ENCODE results near the gene ILF3. TPM values are rescaled to one million over a fixed set of nuclear protein-coding genes. Genes with fewer than 3 reads are reported as not detected.
A peak's percentile ranks its signal among the peaks of the same experiment; 100 is the strongest.

Gene ILF3
- total RNA-seq, 1 experiment from 2014 or later: 365 TPM

GRCh38 chr19:10679743-10680142, 25.6 kb downstream of the ILF3 start:
- in situ Hi-C loops (cut with HindIII; ENCODE audit: low pct_unique_long_range_greater_than_20kb, low sequenced_read_pairs) (no loop called here), intact Hi-C loops (cut with micrococcal nuclease; ENCODE audit: unreplicated experiment) (no loop called here)
- POLR2A ChIA-PET: no interaction called here
- peaks cover 24% of the 10 kb centered on the region for H3K36me3 ChIP-seq (ENCODE audit: control insufficient read depth, insufficient read depth, low read length)
- DNase-seq (ENCODE audit: low read depth, low spot score) (no peak), ATAC-seq (no peak)
- H3K27ac ChIP-seq (ENCODE audit: low read length): no peak overlapping the region
- no TSS peak for BruUV-seq (replicated peaks)
- no peak overlapping the region for H3K4me3 ChIP-seq (ENCODE audit: low read depth in 2 of 2, low read length in 2 of 2)
- TF ChIP-seq POLR2AphosphoS5 (IDR thresholded peaks at IDR 0.05; ENCODE audit: low read depth, low read length) (no peak), TCF7L2 (IDR thresholded peaks at IDR 0.05; ENCODE audit: low read depth, low read length) (no peak), REST (IDR thresholded peaks at IDR 0.05; ENCODE audit: insufficient read depth in 1 of 2, low read depth in 2 of 2, low read length in 1 of 2) (no peak)
- H3K9me3 ChIP-seq (ENCODE audit: control insufficient read depth, insufficient read depth, low read depth, low read length): no peaks in the 10 kb centered on the region
- CTCF ChIA-PET: interaction anchor here (0.6 kb wide), 1 partner anchor 14 kb away, joined by 3 read pairs; no protein-coding TSS in a partner anchor
- no peaks in the 10 kb centered on the region for H3K27me3 ChIP-seq (ENCODE audit: control insufficient read depth, insufficient read depth, low read length)
- no peaks in the 10 kb centered on the region for H3K4me1 ChIP-seq (ENCODE audit: control insufficient read depth, insufficient read depth, low read length)

- no peak for TF ChIP-seq SIN3A (IDR thresholded peaks at IDR 0.05; ENCODE audit: borderline replicate concordance, insufficient read depth, low read depth, low read length)
- BruUV-seq (replicated peaks): no TSS peak
Measured at GRCh38 chr19:10680545-10681135, 26.5 kb downstream of the ILF3 start.

GRCh38 chr19:10681658-10682057, 27.5 kb downstream of the ILF3 start:
- POLR2A ChIA-PET: no interaction called here
- CTCF ChIA-PET: no interaction called here
- H3K36me3 ChIP-seq (ENCODE audit: control insufficient read depth, insufficient read depth, low read length): peaks cover 27% of the 10 kb centered on the region
- ATAC-seq (no peak), DNase-seq (ENCODE audit: low read depth, low spot score) (no peak)
- intact Hi-C loops (cut with micrococcal nuclease; ENCODE audit: unreplicated experiment) (no loop called here), in situ Hi-C loops (cut with HindIII; ENCODE audit: low pct_unique_long_range_greater_than_20kb, low sequenced_read_pairs) (no loop called here)
- TF ChIP-seq POLR2AphosphoS5 (IDR thresholded peaks at IDR 0.05; ENCODE audit: low read depth, low read length) (no peak), REST (IDR thresholded peaks at IDR 0.05; ENCODE audit: insufficient read depth in 1 of 2, low read depth in 2 of 2, low read length in 1 of 2) (no peak), TCF7L2 (IDR thresholded peaks at IDR 0.05; ENCODE audit: low read depth, low read length) (no peak), SIN3A (IDR thresholded peaks at IDR 0.05; ENCODE audit: borderline replicate concordance, insufficient read depth, low read depth, low read length) (no peak), CTCF (IDR thresholded peaks at IDR 0.05) (no peak)
- H3K4me1 ChIP-seq (ENCODE audit: control insufficient read depth, insufficient read depth, low read length): no peaks in the 10 kb centered on the region
- BruUV-seq (replicated peaks): TSS peak; percentile 66
- no peak overlapping the region for H3K4me3 ChIP-seq (ENCODE audit: low read depth in 2 of 2, low read length in 2 of 2)
- no peaks in the 10 kb centered on the region for H3K27me3 ChIP-seq (ENCODE audit: control insufficient read depth, insufficient read depth, low read length)
- no peaks in the 10 kb centered on the region for H3K9me3 ChIP-seq (ENCODE audit: control insufficient read depth, insufficient read depth, low read depth, low read length)
- H3K27ac ChIP-seq (ENCODE audit: low read length): no peak overlapping the region

More at GRCh38 chr19:10680545-10681135, 26.5 kb downstream of the ILF3 start:
- Histone ChIP-seq H3K27me3 (ENCODE audit: control insufficient read depth, insufficient read depth, low read length) (no peaks in the 10 kb centered on the region), H3K36me3 (ENCODE audit: control insufficient read depth, insufficient read depth, low read length) (peaks cover 27% of the 10 kb centered on the region), H3K27ac (ENCODE audit: low read length) (no peak overlapping the region), H3K4me1 (ENCODE audit: control insufficient read depth, insufficient read depth, low read length) (no peaks in the 10 kb centered on the region), H3K9me3 (ENCODE audit: control insufficient read depth, insufficient read depth, low read depth, low read length) (no peaks in the 10 kb centered on the region), H3K4me3 (ENCODE audit: low read depth in 2 of 2, low read length in 2 of 2) (no peak overlapping the region)
- ChIA-PET POLR2A (no interaction called here), CTCF (no interaction called here)
- in situ Hi-C loops (cut with HindIII; ENCODE audit: low pct_unique_long_range_greater_than_20kb, low sequenced_read_pairs) (no loop called here), intact Hi-C loops (cut with micrococcal nuclease; ENCODE audit: unreplicated experiment) (no loop called here)
- no peak for DNase-seq (ENCODE audit: low read depth, low spot score)
- ATAC-seq: no peak
